Ovary (tissue), 3 donors: ENCODE measurements around the gene C20orf173.
A peak's percentile ranks its signal among the peaks of the same experiment; 100 is the strongest.

ENCODE experiments used
- CTCF ChIP-seq, 3 donors: fragments of 450-650 bp in 2 of 3; fragments of 200-600 bp in 1 of 3; IDR thresholded peaks; one replicate each; pipeline versions ENCODE4 v1.5.1 to v1.8.0; 2016 to 2022; ENCODE audit warnings: antibody characterized with exemption in 3 of 3, mild to moderate bottlenecking in 1 of 3
- POLR2A ChIP-seq: fragments of 450-650 bp; IDR thresholded peaks from one replicate; pipeline ENCODE4 v1.6.1; 2017; ENCODE audit warnings: antibody characterized with exemption, mild to moderate bottlenecking, moderate library complexity
- donor health status: DM: no; HTN: no; CAD: no.

- TF ChIP-seq CTCF (IDR thresholded peaks at IDR 0.05) (peak in 1 of 3 donors; percentile 5), POLR2A (no peak)
Observed at GRCh38 chr20:35510951-35511735, 18.3 kb downstream of the C20orf173 start.
